ENCODE results near the gene GRM3. TPM values are rescaled to one million over a fixed set of nuclear protein-coding genes. Genes with fewer than 3 reads are reported as not detected.

The GRM3 gene
- total RNA-seq, 1 donor from 2014 or later: not detected

DNA sequence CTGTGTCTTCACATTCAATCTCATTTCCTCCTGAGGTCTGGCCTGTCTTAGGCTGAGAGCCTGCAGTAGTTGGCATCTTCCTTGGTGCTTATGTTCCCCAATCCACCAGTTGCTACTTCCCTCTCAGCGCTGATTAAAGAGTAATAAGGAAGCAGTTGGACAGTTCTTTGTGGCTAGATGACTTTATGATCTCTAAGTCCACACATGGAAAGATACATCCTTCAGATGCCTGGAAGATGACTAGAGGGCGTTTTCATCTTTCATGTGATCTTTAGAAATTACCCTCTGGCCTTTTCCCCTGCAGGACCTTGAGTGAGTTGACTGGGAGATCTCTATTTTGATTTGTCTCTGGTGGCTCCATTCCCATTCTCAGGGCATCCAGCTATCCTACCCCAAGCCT is 204.5 kb downstream of the GRM3 start:
- H3K36me3 ChIP-seq: no peaks in the 10 kb centered on the region
- intact Hi-C loops (cut with micrococcal nuclease): no loop called here
- H3K27me3 ChIP-seq (ENCODE audit: low read depth): no peaks in the 10 kb centered on the region
- H3K4me3 ChIP-seq: no peak overlapping the region
- no peaks in the 10 kb centered on the region for H3K4me1 ChIP-seq
- DNase-seq: no peak
- no peak overlapping the region for H3K27ac ChIP-seq (replicated peaks)
- peaks cover 9% of the 10 kb centered on the region for H3K9me3 ChIP-seq (replicated peaks)
- TF ChIP-seq, protein P1, sequence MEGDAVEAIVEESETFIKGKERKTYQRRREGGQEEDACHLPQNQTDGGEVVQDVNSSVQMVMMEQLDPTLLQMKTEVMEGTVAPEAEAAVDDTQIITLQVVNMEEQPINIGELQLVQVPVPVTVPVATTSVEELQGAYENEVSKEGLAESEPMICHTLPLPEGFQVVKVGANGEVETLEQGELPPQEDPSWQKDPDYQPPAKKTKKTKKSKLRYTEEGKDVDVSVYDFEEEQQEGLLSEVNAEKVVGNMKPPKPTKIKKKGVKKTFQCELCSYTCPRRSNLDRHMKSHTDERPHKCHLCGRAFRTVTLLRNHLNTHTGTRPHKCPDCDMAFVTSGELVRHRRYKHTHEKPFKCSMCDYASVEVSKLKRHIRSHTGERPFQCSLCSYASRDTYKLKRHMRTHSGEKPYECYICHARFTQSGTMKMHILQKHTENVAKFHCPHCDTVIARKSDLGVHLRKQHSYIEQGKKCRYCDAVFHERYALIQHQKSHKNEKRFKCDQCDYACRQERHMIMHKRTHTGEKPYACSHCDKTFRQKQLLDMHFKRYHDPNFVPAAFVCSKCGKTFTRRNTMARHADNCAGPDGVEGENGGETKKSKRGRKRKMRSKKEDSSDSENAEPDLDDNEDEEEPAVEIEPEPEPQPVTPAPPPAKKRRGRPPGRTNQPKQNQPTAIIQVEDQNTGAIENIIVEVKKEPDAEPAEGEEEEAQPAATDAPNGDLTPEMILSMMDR (IDR thresholded peaks at IDR 0.05; ENCODE audit: borderline replicate concordance): no peak

DNA sequence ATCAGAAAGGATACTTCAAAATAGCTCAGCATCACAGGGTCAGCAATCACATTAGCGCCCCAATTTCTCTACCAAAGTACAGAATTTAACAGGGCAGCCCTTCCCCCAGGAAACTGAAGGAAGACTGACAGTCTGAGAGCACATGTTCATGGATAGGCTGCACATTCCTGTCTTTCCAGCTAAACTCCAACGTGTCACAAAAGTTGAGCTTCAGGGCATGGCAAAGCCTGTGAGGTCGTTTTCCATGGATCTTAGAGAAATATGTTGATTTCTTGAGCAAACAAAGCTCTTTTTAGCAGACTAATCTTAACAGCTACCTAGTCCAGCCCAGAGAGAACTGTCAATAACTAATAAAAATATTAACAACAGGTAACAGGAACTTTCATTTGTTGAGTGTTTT is 207.9 kb downstream of the GRM3 start:
- DNase-seq: no peak
- no peaks in the 10 kb centered on the region for H3K36me3 ChIP-seq
- H3K9me3 ChIP-seq (replicated peaks): no peaks in the 10 kb centered on the region
- intact Hi-C loops (cut with micrococcal nuclease): no loop called here
- TF ChIP-seq, protein P1 (IDR thresholded peaks at IDR 0.05; ENCODE audit: borderline replicate concordance): no peak
- no peaks in the 10 kb centered on the region for H3K27me3 ChIP-seq (ENCODE audit: low read depth)
- H3K4me1 ChIP-seq: no peaks in the 10 kb centered on the region
- H3K4me3 ChIP-seq: no peak overlapping the region
- H3K27ac ChIP-seq (replicated peaks): no peak overlapping the region

DNA sequence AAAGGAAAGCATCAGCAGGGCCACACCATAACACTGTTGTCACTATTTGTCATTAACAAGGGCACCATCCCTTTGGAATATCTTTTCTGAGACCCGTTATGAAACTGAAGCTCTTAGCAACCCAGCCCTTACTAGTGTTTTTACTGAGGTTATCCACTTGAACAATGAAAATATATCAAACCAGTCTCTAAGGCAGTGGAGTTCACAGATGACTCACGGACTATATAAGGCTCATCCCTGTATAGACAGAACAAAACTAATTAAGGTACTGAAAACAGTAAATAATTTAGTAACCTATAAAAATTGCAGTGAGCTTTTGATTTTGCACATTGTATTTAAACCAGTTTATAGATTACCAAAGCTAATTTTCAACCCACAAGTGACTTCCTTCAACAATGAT is 219.7 kb downstream of the GRM3 start:
- Histone ChIP-seq H3K4me1 (no peaks in the 10 kb centered on the region), H3K27me3 (ENCODE audit: low read depth) (no peaks in the 10 kb centered on the region), H3K36me3 (no peaks in the 10 kb centered on the region), H3K4me3 (no peak overlapping the region), H3K27ac (replicated peaks) (no peak overlapping the region), H3K9me3 (replicated peaks) (peaks cover 12% of the 10 kb centered on the region)
- intact Hi-C loops (cut with micrococcal nuclease): no loop called here
- TF ChIP-seq, protein P1 (IDR thresholded peaks at IDR 0.05; ENCODE audit: borderline replicate concordance): no peak
- no peak for DNase-seq

DNA sequence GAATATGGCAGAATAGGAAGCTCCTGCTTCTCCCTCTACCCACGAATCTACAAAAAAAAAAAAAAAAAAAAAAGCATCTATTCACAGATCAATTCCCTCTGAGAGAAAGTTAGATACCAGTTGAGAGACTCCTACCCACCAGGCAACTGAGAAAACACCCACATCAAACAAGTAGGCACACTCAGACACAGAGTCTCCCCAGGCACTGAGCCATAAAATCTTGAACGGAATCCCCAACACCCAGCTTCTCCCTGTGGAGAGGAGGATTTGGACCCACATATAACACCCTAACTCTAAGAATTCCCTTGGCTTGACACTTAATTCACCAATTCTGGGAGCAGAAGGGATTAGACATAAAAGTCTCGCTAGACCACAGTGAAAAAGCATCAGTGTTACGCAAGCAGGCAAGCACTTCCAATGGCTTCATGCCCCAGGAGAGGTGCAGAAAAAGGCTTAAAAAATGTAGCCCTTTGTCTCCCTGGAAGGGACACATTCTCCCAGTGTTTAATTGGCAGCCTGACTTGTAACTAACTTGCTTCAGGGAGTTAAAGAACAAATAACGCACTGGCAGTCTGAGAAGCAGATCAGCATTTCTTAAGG is 223.6 kb downstream of the GRM3 start:
- no peaks in the 10 kb centered on the region for H3K27me3 ChIP-seq (ENCODE audit: low read depth)
- intact Hi-C loops (cut with micrococcal nuclease): no loop called here
- H3K4me3 ChIP-seq: no peak overlapping the region
- H3K9me3 ChIP-seq (replicated peaks): peaks cover 26% of the 10 kb centered on the region
- H3K27ac ChIP-seq (replicated peaks): no peak overlapping the region
- no peaks in the 10 kb centered on the region for H3K4me1 ChIP-seq
- TF ChIP-seq, protein P1 (IDR thresholded peaks at IDR 0.05; ENCODE audit: borderline replicate concordance): no peak
- no peak for DNase-seq
- no peaks in the 10 kb centered on the region for H3K36me3 ChIP-seq

DNA sequence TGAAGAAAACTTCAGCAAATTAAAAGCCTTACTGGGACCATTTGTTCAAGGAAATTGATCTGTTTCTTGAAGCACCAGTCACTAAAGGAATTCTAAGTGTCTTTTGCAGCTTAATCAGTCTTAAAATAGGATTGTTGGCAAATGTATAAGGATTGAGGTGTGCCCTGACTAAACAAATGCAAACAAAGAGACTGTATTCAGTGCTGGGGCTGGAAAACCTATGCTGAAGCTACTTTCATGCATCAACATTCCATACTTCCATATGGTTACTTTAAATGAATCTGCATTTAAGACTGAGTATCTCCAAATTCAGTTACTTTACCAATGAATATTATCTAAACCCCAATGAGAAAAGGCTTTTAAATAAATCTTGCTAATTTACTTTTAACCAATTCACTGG is 232.4 kb downstream of the GRM3 start:
- TF ChIP-seq, protein P1 (IDR thresholded peaks at IDR 0.05; ENCODE audit: borderline replicate concordance): no peak
- DNase-seq: no peak
- Histone ChIP-seq H3K27me3 (ENCODE audit: low read depth) (no peaks in the 10 kb centered on the region), H3K27ac (replicated peaks) (no peak overlapping the region), H3K36me3 (peaks cover 5% of the 10 kb centered on the region), H3K4me3 (no peak overlapping the region), H3K4me1 (no peaks in the 10 kb centered on the region), H3K9me3 (replicated peaks) (peaks cover 28% of the 10 kb centered on the region)
- intact Hi-C loops (cut with micrococcal nuclease): no loop called here
